Measurements from ENCODE around the gene CES3.
"Not testable (repeated sequence)": the region's sequence is repeated elsewhere in the genome, so short reads cannot be mapped to it uniquely, and the experiment has no call there.

CES3 gene

GRCh38 chr16:66926171-66926947, 34.7 kb upstream of the CES3 start:
- in situ Hi-C loops (cut with MboI; ENCODE audit: low sequenced_read_pairs) = no loop called here

- in situ Hi-C loops (cut with MboI; ENCODE audit: low sequenced_read_pairs) = no loop called here
Observed at GRCh38 chr16:66926961-66927436, 34.1 kb upstream of the CES3 start.

- in situ Hi-C loops (cut with MboI; ENCODE audit: low sequenced_read_pairs) = no loop called here
Observed at GRCh38 chr16:66927918-66928649, 33.0 kb upstream of the CES3 start.

GRCh38 chr16:66928702-66929388, 32.2 kb upstream of the CES3 start:
- in situ Hi-C loops (cut with MboI; ENCODE audit: low sequenced_read_pairs) = no loop called here

GRCh38 chr16:66930189-66930588, 30.9 kb upstream of the CES3 start:
- in situ Hi-C loops (cut with MboI; ENCODE audit: low sequenced_read_pairs) = no loop called here

GRCh38 chr16:66931665-66932064, 29.4 kb upstream of the CES3 start:
- in situ Hi-C loops (cut with MboI; ENCODE audit: low sequenced_read_pairs) = no loop called here

GRCh38 chr16:66932076-66932475, 29.0 kb upstream of the CES3 start:
- in situ Hi-C loops (cut with MboI; ENCODE audit: low sequenced_read_pairs) = no loop called here

GRCh38 chr16:66933776-66934137, 27.3 kb upstream of the CES3 start:
- in situ Hi-C loops (cut with MboI; ENCODE audit: low sequenced_read_pairs) = no loop called here

- in situ Hi-C loops (cut with MboI; ENCODE audit: low sequenced_read_pairs) = no loop called here
Observed at GRCh38 chr16:66934138-66934838, 26.8 kb upstream of the CES3 start, which contains the start of gene CIAO2B. Gene CIAO2B, minus strand, starts transcription at chr16:66934402. Its CDS starts 38 bp downstream, at chr16:66934364.

GRCh38 chr16:66934839-66935313, 26.2 kb upstream of the CES3 start:
- in situ Hi-C loops (cut with MboI; ENCODE audit: low sequenced_read_pairs) = not testable (repeated sequence)

GRCh38 chr16:66935314-66936011, 25.6 kb upstream of the CES3 start, which contains the start of gene CES2:
Gene CES2, plus strand, starts transcription at chr16:66935516. Its CDS starts 120 bp downstream, at chr16:66935636.
- in situ Hi-C loops (cut with MboI; ENCODE audit: low sequenced_read_pairs) = no loop called here

- in situ Hi-C loops (cut with MboI; ENCODE audit: low sequenced_read_pairs) = no loop called here
Observed at GRCh38 chr16:66936462-66936861, 24.6 kb upstream of the CES3 start.

- in situ Hi-C loops (cut with MboI; ENCODE audit: low sequenced_read_pairs) = no loop called here
Observed at GRCh38 chr16:66936889-66937554, 24.0 kb upstream of the CES3 start.

GRCh38 chr16:66937725-66938337, 23.2 kb upstream of the CES3 start:
- in situ Hi-C loops (cut with MboI; ENCODE audit: low sequenced_read_pairs) = no loop called here

- in situ Hi-C loops (cut with MboI; ENCODE audit: low sequenced_read_pairs) = no loop called here
Observed at GRCh38 chr16:66939366-66939765, 21.7 kb upstream of the CES3 start.

- in situ Hi-C loops (cut with MboI; ENCODE audit: low sequenced_read_pairs) = no loop called here
Observed at GRCh38 chr16:66940236-66940635, 20.8 kb upstream of the CES3 start.

GRCh38 chr16:66942981-66943380, 18.1 kb upstream of the CES3 start:
- in situ Hi-C loops (cut with MboI; ENCODE audit: low sequenced_read_pairs) = no loop called here

- in situ Hi-C loops (cut with MboI; ENCODE audit: low sequenced_read_pairs) = no loop called here
Observed at GRCh38 chr16:66943426-66944053, 17.5 kb upstream of the CES3 start.

GRCh38 chr16:66944054-66944441, 17.0 kb upstream of the CES3 start:
- in situ Hi-C loops (cut with MboI; ENCODE audit: low sequenced_read_pairs) = no loop called here

Data from HL-60/S4 treated with retinoic acid at 250 ng/mL for 4 days and 3 days (cell line).